Ovary (tissue), 3 donors: ENCODE data around the gene DOCK1.

ENCODE experiments used
- CTCF ChIP-seq, 3 donors: fragments of 450-650 bp in 2 of 3; fragments of 200-600 bp in 1 of 3; IDR thresholded peaks; one replicate each; pipeline versions ENCODE4 v1.5.1 to v1.8.0; 2016 to 2022; ENCODE audit warnings: antibody characterized with exemption in 3 of 3, mild to moderate bottlenecking in 1 of 3
- EP300 ChIP-seq: sonication (generic); formaldehyde crosslinking; IDR thresholded peaks from one replicate; pipeline ENCODE4 v1.6.1; 2017; ENCODE audit warnings: antibody characterized with exemption
- POLR2A ChIP-seq: fragments of 450-650 bp; IDR thresholded peaks from one replicate; pipeline ENCODE4 v1.6.1; 2017; ENCODE audit warnings: antibody characterized with exemption, mild to moderate bottlenecking, moderate library complexity
- donor health status: DM: no; HTN: no; CAD: no.

- TF ChIP-seq CTCF (IDR thresholded peaks at IDR 0.05) (no peak), POLR2A (no peak), EP300 (no peak)
These were observed 420.3 kb downstream of the DOCK1 start for GRCh38 chr10:127325506-127325905.
